ENCODE data around the gene CCRL2.
"Not testable (repeated sequence)": the region's sequence is repeated elsewhere in the genome, so short reads cannot be mapped to it uniquely, and the experiment has no call there.

CCRL2 gene

DNA sequence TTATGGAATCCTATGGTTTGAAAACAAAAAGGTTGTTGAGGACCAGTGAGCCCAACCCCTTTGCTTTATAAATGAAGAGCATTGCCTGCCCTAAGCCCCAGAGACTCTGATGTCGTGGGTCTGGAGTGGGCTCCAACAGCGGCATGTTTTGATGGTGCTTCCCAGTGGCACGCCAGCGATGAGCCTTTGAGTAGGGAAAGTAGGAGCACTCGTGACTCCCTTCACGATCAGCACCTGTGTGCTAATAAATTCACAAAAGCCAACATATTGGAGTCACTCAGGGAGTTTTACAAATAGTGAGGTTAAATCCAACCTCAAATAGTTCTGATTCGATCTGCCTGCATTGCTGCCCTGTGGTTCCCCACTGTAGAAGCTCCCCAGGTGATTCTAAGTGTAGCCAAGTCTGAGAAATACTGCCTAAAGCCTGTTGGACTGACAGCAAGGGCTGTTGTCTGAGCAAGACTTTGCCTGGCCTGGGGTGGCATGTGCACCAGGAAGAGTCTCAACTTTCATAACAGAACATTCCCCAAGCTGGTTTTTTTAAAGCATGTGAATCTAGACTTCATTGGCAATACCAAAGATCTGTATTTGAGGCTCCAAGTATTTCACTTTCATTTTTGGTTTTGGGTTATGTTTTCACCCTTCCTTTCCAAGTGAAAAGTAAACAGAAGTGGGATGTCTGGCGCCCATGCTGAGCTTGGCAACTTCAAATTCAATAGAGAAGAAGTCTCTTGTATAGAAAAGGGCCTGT is 26.4 kb upstream of the CCRL2 start:
- no peak for DNase-seq

DNA sequence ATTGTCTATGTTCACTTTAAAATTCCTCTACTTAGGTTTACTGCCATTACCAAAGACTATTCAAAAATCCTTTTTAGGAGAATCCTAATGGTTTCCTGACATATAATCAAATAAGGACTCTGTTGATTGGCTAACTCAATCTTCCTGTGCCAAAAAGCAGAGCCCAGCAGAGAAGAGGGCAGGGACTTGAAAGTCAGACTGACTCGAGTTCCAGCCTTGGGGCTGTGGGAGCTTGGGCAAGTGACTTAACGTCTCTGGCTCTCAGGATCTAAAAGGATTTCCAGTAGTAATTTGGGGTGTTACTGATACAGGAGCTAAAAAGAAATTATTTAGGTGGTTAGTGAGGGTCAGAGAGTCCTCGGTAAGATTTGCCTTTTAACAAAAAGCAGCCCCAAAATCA is 25.4 kb upstream of the CCRL2 start:
- DNase-seq: no peak

DNA sequence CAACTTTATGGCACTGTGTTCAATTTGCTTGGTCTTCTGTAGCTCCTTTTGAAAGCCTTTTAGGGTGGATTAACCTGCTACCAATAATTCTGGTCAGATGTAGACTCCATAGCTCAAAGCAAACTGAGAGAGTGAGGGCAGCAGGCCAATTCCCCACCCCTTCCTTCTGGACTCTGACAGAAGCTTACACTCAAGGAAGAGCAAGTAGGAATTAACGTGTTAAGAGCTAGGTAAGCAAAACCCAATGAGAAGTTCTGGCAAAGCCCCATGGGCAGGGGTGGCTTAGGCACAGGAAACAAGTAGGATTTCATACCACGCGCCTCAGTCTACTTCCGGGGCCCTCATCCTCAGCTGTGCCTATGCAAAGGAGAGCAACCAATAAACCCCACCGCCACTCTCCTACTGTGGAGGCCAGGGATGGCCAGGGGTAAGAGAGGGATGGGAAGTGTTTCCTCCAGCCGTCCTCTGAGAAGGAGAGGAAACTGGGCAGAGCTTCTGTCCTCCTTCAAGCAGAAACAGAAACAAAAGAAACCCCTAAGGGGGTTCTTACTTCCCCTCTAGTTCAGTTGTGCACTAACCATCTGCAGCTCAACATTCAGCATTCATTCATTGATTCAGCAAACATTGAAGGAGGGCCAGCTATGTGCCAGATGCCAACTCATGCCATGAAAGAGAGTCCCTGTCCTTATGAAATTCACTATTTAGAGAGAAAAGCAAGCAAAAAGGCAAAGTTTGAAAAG is 23.7 kb upstream of the CCRL2 start:
- DNase-seq: no peak

DNA sequence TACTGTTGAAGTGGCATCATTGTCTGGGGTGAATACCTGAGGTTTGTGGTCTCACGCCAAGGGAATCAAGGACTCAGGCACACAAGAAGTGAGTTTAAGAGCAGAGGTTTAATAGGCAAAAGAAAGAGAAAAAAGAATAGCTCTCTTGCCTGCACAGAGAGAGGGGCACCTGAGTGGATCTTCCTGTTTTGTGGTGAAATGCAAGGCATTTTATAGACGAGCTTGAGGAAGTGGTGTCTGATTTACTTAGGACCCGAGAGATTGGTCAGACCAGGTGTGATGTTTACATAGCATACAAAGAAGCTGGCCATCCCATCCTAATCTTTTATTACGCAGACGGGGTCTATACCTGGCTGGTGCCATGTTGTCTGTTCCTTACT is 23.1 kb upstream of the CCRL2 start:
- no peak for DNase-seq

DNA sequence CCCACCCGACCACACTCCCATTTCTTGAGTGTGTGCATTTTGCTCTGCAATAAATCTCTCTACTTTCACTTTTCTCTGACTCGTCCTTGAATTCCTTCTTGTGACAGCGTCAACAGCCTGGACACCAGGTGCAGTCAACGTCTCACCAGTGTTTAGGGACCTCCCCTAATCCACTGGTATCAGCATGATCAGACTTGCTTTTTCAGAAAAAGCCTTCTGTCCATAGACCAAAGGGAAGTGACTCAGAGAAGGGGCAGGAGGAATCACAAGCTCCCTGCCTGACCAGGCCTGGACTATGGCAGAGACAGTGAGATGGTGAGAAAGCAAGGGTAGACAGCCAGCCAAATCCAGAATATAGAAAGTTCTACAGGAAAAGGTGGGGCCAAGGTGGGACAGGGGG is 20.9 kb upstream of the CCRL2 start:
- DNase-seq: no peak

DNA sequence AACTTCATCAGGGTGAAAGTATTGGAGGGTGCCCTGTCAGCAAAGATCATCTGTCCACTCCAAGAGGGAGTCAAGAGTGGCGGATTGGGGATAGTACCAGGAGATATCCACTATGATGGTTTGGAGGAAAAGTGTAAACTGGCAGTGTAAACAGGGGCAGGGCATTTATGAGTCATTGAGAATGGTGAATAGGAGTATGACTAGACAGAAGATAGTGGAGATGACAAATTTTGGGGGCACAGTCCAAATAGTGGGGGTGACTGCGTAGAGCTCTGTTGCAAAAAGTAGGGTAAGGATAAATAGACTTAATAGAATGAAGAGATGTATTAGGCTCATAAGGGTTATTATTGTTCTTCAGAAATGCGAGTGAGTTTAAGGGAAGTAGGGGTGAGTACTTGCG is 18.2 kb upstream of the CCRL2 start:
- DNase-seq: not testable (repeated sequence)

DNA sequence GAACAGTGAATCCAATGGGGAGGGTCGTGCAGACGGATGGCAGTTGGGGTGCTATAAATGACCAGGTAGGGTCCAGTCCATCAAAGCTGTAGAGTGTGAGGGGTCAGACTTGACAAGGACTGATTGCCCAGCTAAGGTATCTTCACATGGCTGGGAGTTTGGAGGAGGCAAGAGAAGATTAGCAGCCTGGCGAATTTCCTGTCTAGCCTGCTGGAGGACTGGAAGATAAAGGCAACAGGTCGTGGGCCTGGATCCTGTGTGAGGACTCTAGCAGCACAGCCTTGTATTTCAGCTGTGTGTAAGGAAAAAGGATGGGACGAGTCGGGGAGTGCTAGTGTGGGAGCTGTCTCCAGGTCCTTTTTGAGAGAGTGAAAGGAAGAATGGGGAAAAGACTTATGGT is 17.8 kb upstream of the CCRL2 start:
- no peak for DNase-seq

DNA sequence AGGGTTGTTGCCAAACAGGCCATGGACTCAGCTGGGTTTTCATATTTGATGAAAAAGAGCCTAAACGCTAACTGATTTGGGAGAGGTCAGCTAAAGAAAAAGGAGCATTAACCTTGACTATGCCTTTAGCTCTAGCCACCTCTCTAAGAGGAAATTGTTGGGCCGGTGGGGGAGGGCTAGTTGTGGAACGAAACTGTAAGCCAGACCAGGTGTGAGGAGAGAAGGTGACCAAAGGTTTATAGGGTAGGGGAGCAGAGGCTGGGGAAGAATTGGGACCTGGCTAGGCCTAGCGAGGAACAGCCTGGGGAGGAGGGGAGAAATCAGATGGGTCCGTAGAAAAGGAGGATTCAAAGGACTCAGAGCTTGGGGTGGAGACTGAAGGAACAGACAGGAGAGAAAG is 15.5 kb upstream of the CCRL2 start:
- not testable (repeated sequence) for DNase-seq

DNA sequence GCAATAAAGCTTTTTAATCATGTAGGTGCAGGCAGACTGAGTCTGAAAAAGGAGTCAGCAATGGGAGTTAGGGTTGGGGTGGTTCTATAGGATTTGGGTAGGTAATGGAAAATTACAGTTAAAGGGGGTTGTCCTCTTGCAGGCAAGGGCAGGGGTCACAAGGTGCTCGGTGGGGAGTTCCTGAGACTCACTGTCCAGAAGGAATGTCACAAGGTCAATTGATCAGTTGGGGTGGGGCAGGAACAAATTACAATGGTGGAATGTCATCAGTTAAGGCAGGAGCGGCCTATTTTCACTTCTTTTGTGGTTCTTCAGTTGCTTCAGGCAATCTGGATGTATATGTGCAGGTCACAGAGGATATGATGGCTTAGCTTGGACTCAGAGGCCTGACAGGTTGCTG is 14.0 kb upstream of the CCRL2 start:
- DNase-seq: no peak

DNA sequence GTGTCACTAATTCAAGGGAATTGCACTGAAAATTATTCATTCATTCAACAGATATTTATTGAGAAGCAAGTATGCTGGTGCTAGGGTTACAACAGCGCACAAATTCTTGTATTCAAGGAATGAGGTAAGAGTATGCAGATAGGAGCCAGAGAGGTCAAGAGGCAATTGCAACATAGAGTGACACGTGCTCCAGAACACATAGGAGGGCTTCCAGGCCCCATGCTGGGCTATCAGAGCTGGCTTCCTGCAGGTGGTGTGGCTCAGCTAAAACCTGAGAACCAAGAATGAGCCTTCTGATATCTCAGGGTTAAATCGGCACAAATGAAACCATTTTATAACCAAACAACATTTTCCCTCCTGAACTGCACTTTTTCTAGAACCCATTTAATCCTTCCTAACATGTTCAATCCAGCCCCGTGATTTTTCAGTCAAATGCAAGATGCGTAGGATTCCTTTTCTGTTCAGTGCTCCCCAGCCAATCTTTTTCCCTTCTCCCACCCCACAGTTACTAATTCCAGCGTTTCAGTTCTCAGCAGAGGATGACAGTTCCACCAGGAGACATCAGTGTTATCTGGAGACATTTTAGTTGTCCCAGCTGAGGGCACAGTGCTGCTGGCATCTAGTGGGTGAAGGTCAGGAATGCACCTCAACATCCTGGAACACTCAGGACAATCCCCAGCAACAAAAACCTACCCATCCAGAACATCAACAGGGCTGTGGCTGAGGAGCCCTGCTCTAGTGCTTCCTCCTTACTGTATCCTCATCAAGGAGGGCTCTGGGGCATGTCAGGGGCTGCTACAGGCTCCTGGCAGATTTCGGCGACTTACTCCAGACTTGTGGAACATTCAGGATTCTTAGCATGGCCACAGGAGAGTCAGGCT is 13.3 kb upstream of the CCRL2 start:
- DNase-seq: no peak

DNA sequence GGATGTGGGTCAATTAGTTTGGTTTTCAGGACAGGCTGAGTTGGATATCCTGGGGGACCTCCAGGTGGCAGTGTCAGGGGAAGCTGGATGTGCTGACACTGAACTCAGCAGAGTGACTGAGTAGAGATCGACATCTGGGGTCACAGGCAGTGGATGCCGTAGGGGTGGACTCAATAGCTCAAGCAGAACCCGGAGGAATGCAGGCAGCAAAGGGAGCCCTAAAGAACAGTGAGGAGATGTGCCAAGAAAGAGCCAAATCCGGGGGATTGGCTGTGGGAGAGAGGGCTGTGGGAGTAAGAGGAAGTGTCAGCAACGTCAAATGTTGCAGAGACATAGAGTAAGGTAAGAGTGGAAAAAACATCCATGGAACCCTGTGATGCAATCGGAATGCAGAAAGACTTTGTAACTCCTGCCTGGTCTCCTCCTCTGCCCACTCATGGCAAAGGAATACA is 11.8 kb upstream of the CCRL2 start:
- no peak for DNase-seq

DNA sequence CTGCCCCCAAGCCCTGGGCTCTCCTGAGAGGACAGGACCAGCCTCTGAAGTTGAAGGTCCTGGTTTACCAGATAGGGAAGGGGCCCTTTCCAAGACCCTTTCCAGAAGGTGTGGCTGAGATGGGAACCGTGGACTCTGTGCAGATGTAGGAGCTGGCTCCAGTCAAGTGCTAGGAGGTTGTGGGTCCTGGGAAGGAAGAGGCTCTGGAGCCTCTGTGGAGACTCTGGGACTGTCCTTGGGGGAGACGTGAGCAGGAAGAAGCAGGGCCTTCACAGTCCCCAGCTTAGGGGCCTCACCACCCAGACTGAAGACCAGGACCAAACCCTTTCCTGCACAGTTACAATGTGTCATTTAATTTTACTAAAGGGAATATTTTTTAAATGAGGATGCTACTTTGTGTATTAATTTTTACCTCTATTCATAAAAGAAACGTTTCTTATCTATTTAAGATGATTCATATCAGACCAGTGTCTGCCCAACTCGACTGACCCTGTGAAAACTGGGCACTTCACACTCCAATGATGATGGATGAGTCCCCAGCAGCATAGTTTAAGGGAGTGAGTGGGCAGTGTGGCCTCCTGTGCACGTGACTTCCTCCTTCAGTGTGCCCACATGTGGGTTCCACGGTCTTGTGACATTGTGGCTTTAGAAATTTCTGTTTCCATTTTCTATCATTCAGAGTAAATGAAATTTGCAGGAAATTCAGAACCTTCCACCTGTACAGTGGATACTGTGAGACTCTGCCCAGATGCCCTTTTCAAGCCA is 11.1 kb upstream of the CCRL2 start:
- no peak for DNase-seq

DNA sequence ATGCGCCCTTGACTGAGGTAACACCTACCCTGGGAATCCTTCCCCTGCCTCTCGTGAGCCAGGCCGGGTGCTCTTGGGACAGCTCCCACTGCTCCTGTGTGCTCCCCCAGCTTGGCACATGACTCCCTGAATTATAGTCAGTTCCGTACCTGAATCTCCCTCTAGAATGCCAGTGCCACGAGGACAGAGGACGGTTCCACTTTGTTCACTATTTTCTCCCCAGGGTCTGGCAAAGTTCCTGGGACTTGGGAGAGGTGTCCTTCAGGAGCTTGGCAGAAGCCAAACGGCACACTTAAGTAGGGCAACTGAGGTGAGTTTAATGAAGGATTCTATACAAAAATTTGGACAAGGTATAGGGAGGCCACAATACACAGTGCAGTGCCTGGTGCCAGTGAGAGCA is 9.9 kb upstream of the CCRL2 start:
- DNase-seq: no peak

DNA sequence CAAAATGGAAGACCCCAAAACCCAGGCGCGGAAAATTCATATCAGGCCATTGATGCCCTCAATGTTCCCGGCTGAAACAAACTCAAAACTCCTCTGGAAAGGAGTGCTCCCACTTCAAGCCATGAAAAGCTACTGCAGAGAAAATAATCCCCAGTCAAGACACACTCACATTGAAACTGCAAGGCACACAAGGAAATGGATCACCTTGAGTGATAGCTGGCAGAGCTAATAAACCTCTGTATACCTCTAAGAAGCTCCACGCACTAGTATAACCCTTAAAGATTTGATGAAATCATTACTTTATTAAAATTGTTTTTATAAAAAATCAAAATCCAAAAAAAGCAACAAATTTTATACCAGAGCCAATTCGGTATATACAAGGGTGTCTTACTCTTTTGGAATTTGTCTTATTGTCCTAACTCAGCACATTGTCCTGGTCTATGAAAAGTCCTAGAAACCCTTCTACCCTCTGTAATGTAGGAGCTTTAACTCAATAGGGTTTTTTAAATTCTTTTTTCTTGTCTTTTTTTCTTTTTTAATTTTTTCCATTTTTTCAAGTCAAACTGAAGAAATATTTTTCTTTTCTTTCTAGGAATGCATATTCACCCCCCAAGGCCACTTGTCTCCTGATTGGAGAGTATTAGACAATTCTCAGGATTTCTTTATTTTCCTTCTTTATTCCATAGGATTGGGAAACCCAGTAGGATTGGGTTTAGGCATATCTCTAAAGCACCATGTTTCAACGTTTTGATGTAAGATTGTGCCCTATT is 8.7 kb upstream of the CCRL2 start:
- DNase-seq: no peak

DNA sequence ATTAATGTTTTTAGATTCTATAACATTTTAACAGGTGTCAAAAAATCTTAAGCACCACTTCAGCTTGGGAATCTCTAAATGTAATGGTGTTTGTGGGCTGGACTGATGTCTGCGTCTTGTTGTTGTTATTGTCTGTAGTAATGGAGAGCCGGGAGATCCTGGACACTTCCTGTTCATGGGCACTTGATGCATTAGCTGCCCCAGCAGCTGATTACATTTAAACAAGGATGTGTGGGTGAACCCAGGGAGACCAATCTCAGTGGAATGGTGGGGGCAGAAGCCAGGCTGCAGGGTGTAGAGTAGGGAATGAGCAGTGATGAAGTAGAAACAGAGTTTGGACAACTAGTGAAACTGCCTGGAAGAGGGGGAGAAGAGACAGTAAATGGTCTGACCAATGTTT is 8.0 kb upstream of the CCRL2 start:
- no peak for DNase-seq

DNA sequence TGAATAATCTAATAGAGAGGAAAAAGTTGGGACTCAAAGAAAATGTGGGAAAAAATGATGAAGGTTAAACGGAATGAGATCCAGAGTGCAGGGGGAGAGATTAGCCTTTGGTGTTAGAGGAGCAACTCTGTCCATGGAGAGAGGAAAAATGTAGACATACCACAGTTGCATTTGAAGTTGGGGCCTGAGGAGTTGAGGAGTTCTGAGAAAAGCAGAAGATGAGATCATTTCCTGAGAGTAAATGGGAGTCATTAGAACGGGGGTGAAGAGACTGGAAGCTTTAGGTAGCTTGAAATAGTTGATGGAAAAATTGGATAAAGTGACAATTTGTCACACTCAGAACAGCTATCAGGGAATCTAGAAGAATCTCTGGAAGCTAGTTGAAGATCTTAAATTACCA is 7.5 kb upstream of the CCRL2 start:
- no peak for DNase-seq

DNA sequence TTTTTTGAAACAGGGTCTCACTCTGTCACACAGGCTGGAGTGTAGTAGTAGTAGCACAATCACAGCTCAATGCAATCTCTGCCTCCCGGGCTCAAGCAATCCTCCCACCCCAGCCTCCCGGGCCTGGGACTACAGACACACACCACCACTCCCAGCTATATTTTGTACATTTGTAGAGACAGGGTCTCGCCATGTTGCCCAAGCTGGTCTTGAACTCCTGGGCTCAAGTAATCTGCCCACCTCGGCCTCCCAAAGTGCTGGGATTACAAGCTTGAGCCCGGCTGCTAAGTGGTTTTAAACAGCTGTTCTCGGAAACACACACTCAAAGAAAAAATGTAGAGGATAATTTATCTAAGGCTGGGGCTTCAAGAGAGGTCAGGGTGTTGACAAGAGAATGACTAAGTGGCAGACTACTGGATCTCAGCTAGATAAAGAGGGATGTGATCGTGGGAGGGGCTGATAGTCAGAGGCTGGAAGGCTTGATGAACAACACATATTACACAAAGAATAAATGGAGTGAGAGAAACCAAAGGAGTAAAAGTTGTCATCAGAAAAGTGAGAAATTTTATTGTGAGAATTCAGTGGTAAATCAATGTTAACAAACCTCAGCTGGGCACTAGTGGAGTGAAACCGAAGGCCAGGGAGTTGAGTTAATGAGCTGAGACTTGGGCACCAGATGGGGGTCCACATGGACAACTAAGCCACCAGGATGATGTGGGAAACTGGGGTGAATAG is 6.9 kb upstream of the CCRL2 start:
- DNase-seq: no peak

DNA sequence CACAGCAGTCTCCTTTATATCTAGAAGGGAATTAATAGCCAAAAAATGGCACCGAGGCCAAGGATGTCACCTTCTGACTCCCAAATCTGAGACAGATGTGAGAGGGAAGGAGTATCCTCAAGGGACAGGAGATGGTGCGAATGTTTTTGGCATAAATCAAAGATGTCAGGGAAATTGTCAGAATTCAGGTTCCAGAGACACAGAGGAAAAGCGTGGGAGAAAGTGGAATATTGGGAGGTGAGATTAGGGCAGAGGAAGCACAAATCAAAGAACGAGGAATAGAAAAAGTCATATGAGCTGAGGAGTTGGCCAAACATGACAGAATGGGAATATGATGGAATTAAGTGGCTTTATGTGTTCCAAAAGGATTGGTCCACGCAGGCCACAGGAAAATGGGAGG is 6.2 kb upstream of the CCRL2 start:
- DNase-seq: no peak

DNA sequence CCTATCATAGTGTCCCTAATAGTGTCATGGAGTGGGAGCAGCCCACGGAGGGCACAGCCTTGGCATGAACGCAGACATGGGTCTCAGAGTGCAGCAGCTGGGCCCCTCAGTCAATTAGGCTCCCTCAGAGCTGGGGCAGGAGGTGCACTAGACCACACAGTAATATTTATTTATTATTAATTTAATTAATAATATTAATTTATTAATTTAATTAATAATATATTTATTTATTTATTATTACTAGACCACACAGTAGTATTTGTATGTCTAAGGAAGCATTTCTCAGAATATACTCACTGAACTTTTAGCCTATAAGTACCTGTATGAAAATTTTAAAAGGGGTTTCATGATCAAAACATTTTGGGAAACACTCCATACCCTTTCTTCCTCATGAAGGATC is 5.5 kb upstream of the CCRL2 start:
- DNase-seq: no peak

DNA sequence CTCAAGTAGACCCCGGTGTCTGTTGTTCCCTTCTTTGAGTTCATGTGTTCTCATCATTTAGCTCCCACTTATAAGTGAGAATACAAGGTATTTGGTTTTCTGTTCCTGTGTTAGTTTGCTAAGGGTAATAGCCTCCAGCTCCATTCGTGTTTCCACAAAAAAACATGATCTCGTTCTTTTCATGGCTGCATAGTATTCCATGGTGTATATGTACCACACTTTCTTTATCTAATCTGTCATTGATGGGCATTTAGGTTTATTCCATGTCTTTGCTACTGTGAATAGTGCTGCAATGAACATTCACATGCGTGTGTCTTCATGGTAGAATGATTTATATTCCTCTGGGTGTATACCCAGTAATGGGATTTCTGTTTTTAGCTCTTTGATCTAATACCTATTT is 4.2 kb upstream of the CCRL2 start:
- not testable (repeated sequence) for DNase-seq

DNA sequence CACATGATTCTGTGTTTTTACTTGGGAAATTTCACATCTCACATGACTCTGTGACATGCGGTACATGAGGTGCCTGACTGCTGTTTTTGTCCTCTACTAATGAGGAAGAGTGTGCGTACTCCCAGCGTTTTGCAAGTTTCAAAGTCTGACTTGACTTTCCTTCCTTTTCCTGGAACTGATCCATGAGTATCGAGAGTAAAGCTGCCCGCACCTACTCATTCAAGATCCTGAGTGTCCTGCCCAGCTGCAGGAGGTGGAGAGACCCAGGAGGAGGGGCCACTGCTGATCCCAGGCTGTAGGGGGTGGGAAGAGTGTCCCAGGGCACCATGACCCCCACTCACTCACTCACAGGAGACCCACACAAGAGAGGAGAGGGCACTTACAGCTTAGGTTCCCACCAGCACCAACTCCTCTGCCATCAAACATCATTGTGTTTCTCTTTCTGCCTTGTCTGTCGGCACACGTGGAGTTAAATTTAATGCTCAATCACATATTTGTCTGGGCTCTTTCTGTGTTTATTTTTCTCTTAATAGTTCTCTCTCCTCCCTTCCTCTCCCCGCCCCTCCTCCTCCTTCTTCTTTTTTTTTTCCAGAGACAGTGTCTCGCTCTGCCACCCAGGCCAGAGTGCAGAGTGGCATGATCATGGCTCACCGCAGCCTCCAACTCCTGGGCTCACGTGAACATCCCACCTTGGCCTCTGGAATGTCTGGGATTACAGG is 1.6 kb upstream of the CCRL2 start:
- no peak for DNase-seq
